Activated T-cell treated with anti-CD3 and anti-CD28 coated beads for 24 hours (primary cell): ENCODE data around the gene MRE11.
"Not testable (repeated sequence)": the region's sequence is repeated elsewhere in the genome, so short reads cannot be mapped to it uniquely, and the experiment has no call there.

Experiments used
- DNase-seq: peaks from one replicate; pipeline ENCODE4 v3.0.0-alpha.2; 2020; ENCODE audit warnings: low read depth

The MRE11 gene

GRCh38 chr11:94423507-94423906, 70.1 kb downstream of the MRE11 start:
- no peak for DNase-seq

- no peak for DNase-seq
Observed at GRCh38 chr11:94418123-94418765, 75.4 kb downstream of the MRE11 start.

DNA sequence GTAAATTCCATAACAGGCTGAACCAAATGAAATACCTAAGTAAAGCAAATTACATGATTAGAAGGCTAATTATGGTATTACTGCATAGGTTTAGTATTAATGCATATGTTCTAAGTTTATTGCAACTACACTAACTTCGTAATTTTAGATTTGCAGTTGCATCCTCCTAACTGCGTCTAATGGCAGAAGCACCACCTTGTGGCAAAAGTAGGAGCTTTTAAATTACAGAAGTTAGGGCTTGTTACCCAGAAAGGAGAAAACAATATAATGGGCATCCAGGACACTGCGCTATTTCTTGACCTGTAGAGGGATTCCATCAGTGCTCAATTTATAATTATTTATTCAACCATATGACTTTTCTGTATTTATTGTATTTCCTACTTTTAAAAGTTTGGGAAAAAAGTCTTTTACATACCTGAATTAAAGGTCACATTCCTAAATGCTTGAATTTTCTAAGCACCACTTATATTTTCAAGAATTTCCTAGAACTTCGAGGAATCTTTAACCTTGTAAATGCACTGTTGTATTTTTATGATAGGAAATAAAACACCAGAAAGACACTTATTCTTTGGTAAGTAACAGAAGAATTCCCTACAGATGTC, 76.2 kb downstream of the MRE11 start:
- no peak for DNase-seq

DNA sequence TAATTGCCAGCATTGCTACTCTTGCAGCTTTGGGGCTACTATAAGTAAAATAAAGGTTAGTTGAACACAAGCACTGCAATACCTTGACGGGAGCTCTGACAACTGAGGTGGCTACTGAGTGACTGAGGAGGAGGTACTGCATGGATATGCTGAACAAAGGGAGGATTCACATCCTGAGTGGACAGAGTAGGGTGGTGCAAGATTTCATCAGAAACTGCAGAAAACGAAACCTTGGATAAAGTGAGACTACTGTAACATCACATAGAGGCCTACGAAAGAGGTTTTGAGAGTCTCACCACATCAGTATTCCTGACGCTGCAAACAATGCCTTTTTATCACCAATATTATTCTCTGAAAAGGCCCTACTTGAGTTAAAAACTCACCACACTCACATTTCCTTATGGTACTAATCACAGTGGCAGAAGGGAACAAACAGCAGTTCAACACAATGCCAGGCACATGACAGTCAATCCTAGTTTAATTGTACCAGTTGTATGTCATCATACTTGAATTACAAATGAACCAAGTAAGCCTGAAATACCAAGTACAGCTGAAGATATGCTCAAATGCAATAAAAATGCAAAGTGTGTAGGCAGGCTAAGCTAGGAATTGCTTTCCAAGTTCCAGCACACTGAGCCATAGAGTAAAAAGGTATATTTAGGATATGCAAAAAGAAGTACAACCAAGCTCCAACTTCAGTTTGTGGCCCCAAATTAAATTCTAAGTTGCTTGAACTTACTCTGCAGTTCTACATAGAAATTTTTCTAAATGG, 88.4 kb downstream of the MRE11 start:
- DNase-seq: no peak

DNA sequence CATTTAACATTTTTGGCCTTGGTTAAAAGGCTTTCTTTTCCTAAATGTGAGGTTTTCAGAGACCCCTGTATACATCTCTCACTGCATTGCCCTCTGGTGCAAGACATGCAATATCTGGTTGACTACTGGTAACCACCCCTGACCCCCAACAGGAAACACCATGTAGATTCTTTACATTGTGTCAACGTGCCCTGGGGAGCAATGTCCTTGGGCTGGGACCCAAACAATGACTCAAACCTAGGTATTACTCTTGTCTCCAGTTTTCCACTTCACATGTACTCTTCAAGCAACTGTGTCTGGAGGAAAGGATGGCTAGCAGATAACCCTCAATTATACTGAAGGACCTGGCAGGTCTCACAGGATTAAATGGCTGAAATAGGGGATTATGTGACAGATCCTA, 91.3 kb downstream of the MRE11 start:
- DNase-seq: no peak

DNA sequence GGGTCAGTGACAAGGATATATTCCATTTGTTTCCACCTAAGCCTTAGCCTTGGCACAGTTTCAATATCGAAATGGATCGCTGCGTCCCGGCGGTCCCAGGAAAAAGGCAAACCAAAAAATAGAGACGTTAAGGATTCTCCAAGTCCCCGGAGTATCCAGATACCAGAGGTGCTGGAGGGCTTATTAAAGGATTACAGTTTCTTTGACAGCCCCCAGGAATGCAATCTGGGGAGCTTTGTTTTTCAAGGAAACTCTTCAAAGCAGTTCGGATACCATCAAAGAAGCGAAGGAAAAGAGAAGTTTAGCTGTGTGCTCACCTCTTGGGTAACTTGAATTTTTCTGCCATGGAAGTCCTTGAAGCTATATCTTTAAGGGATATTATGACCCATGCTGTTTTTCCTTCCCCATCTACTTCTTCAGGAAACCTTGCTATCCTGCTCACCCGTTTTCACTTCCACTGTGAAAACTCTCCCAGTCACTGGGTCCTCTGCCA, 91.8 kb downstream of the MRE11 start:
- no peak for DNase-seq

DNA sequence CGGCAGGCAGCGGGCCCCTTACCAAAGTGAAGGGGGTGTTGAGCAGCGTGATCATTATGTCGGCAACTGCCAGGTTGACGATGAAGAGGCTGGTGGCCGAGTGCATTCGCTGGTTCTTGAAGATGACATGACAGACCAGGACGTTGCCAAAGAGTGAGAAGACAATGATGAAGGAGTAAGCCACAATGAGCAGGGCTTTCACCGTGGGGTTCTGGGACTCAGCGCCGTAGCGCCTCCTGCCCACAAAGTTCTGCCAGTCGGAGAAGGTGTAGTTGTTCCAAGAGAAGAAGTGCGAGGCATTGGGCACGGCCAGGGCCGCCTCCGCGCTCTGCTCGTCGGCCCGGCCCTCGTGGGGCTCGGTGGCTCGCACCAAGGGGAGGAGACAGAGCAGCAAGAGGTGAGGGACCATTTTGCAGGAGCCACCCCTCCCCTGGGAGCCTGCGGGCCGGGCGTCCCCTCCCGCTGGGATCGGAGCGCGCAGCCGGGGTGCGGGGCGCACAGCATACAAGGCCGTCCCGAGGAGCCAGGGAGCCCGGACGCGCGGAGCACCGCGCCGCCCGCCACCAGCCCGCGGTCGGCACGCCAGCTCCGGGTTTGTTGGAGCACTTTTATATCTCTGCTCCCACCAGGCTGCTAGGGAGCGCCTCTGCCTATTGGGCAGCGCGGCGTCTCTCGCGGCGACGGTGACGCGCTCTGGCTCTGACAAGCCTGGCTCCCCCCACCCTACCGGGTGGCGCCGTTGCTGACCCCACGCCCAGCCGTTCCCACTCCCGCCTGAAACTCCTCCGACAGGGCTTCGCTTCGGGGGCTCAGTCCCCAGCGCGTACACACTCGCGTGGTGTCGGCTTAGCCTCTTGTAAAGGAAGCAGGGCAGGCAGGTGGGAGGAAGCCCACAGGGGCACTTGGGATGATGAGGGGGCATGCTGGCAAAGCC, 92.5 kb downstream of the MRE11 start, which contains the start of gene GPR83:
TSS of gene GPR83 (minus strand) at position 581 of the 934 bp plus-strand sequence. CDS start at position 409, 172 bp downstream.
- no peak for DNase-seq

GRCh38 chr11:94400457-94400838, 93.2 kb downstream of the MRE11 start:
- no peak for DNase-seq

DNA sequence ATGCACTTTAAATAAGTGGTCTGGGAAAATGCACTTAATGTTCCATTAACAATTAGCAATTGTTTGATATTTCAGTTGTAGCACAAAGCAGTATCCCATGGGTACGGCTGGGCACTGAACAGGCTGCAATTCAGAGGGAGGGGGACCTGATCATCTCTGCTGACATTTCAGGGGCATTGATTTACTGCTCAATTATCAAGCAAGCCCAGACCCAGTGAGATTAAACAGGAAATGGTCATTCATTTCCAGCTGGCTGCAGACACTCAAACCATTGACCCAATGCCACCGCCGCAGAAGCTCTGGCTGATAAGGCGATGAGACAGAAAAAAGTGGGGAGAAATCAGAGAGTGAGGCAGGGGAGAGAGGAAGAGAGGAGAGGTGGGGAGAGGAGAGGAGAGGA, 93.6 kb downstream of the MRE11 start:
- DNase-seq: no peak

- DNase-seq: no peak
Observed at GRCh38 chr11:94398101-94398500, 95.5 kb downstream of the MRE11 start.

DNA sequence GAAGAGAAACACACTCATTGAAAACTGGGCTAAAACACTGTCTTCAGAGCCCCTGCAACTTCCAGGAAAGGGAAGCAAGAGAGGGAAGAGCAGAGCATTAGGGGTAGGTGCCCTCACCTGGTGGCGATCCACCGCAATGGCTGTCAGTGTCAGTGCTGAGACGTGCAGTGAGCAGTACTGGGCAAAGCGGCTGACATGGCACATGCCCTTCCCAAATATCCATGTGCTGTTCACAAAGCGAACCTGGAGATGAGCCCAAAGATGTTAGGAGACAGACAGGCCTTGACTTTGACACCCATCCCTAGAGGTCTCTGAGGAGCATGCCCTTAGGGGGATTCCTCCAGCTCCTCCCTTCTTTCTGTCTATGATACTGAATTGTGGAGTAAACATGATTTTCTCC, 97.4 kb downstream of the MRE11 start:
- DNase-seq: no peak

DNA sequence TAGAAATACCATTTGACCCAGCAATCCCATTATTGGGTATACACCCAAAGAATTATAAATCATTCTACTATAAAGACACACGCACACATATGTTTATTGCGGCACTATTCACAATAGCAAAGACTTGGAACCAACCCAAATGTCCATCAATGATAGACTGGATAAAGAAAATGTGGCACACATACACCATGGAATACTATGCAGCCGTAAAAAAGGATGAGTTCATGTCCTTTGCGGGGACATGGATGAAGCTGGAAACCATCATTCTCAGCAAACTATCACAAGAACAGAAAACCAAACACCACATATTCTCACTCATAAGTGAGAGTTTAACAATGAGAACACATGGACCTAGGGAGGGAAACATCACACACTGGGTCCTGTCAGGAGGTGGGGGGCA, 101.7 kb downstream of the MRE11 start:
- DNase-seq: not testable (repeated sequence)

- DNase-seq: no peak
Observed at GRCh38 chr11:94379613-94380012, 114.0 kb downstream of the MRE11 start.

DNA sequence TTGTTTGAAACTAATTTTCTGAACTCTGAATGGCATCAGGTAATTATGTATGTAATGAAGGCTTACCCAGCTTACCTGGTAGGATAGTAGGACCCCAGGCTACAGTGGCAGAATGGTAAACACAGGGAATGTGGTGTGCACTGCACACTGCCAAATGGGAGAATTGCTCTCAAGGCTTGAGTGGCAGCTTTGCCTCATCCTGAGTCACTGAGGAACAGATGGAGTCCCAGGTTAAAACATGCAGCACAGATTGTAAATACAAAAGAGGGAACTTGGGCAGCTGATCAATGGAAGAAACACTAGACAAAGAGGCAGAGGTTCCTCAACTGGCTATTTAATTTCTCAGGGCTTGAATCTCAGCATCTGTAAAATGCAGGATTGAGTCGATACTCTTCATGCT, 116.8 kb downstream of the MRE11 start:
- DNase-seq: no peak

- not testable (repeated sequence) for DNase-seq
Observed at GRCh38 chr11:94370576-94370975, 123.1 kb downstream of the MRE11 start.
